HepG2 (cell line): ENCODE data around the gene AIDA.

ENCODE experiments used
- FOXK1 ChIP-seq: sonication (generic); formaldehyde crosslinking; IDR thresholded peaks from 2 replicates; pipeline ENCODE4 v1.4.0; 2020; ENCODE audit warnings: low read depth, missing genetic modification reagents, borderline replicate concordance
- FOXM1 ChIP-seq: sonication (generic); formaldehyde crosslinking; IDR thresholded peaks from 2 replicates; pipeline ENCODE4 v1.5.0; 2020; ENCODE audit warnings: missing genetic modification reagents
- RNF2 ChIP-seq: fragments of 450-650 bp; conservative IDR thresholded peaks from 2 replicates; pipeline ENCODE4 v1.6.1; 2016; ENCODE audit warnings: low read depth
- ZNF574 ChIP-seq: sonication (generic); formaldehyde crosslinking; IDR thresholded peaks from 2 replicates; pipeline ENCODE4 v1.4.0; 2020; ENCODE audit warnings: missing genetic modification reagents
- ZNF597 ChIP-seq: sonication (generic); formaldehyde crosslinking; IDR thresholded peaks from 2 replicates; pipeline ENCODE4 v1.5.0; 2020; ENCODE audit warnings: missing genetic modification reagents

GRCh38 chr1:222730866-222731265 is 18.6 kb upstream of the AIDA start:
- TF ChIP-seq RNF2 (no peak), ZNF597 (no peak), FOXK1 (CRISPR knock-in tag) (no peak), FOXM1 (CRISPR knock-in tag) (no peak), ZNF574 (CRISPR knock-in tag) (no peak)
